ENCODE data around the gene OR6B1.

DNA sequence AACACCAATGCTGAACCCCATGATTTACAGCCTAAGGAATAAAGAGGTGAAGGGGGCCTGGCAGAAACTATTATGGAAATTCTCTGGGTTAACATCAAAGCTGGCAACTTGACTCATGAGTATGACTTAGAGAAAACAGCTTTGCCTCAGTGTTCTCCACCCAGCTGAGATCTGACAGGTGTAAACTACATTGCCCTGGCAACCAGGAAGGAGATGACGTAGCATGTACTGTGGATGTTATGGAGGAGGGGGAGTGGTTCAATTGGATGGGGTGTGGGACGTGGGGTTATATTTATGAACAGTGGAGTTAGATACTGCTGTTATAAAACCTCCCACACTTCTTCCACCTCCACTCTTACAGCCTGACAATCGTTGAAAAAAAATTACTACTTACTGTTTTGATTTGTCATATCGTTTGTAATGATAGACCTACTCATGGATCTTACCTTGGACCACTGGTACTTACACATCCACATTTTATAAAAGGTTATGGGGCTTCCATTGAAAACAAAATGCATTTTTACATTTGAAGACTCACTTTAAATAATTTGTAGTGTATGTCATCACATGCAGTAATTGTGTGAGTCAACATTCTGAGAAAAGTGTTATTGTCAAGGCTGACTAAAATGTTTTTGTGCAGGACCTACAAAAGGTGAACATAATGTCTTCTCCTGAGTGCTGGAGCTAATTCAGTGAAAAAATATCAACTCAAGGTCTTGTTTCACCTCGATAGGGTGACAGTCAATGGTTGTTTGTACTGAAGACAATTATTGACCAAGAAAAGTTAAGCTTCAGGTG, 39.1 kb upstream of the OR6B1 start:
- no peak for TF ChIP-seq CTCF (conservative IDR thresholded peaks at IDR 0.05)
- TF ChIP-seq ZFX (IDR thresholded peaks at IDR 0.05) = no peak
